Ishikawa (cell line): Measurements from ENCODE around the gene TMEM38B.
A peak's percentile ranks its signal among the peaks of the same experiment; 100 is the strongest.

Experiments
- CEBPB ChIP-seq: IDR thresholded peaks from 2 replicates; pipeline ENCODE4 v1.6.1; 2012
- CREB1 ChIP-seq: IDR thresholded peaks from 2 replicates; pipeline ENCODE4 v1.6.1; 2012; ENCODE audit warnings: low read depth
- EGR1 ChIP-seq: IDR thresholded peaks from 2 replicates; pipeline ENCODE4 v1.6.1; 2012
- EP300 ChIP-seq: IDR thresholded peaks from 2 replicates; pipeline ENCODE4 v1.6.1; 2012; ENCODE audit warnings: borderline replicate concordance
- FOXM1 ChIP-seq: IDR thresholded peaks from 2 replicates; pipeline ENCODE4 v1.6.1; 2012; ENCODE audit warnings: low read depth, borderline replicate concordance
- MAX ChIP-seq: IDR thresholded peaks from 2 replicates; pipeline ENCODE4 v1.6.1; 2012
- NFIC ChIP-seq: IDR thresholded peaks from 2 replicates; pipeline ENCODE4 v1.6.1; 2012
- RAD21 ChIP-seq: IDR thresholded peaks from 2 replicates; pipeline ENCODE4 v1.6.1; 2012; ENCODE audit warnings: low read depth
- TAF1 ChIP-seq: IDR thresholded peaks from 2 replicates; pipeline ENCODE4 v1.6.1; 2012; ENCODE audit warnings: low read depth, mild to moderate bottlenecking
- TCF12 ChIP-seq: IDR thresholded peaks from 2 replicates; pipeline ENCODE4 v1.6.1; 2012; ENCODE audit warnings: low read depth
- TEAD4 ChIP-seq: IDR thresholded peaks from 2 replicates; pipeline ENCODE4 v1.6.1; 2012
- YY1 ChIP-seq: IDR thresholded peaks from 2 replicates; pipeline ENCODE4 v1.6.1; 2012; ENCODE audit warnings: low read depth
- ZBTB7A ChIP-seq: IDR thresholded peaks from 2 replicates; pipeline ENCODE4 v1.6.1; 2012; ENCODE audit warnings: low read depth
- TF ChIP-seq, protein P1 (sequence below): IDR thresholded peaks from 2 replicates; pipeline ENCODE4 v1.6.1; 2012
- TF ChIP-seq, protein P2 (sequence below): IDR thresholded peaks from 2 replicates; pipeline ENCODE4 v1.6.1; 2012; ENCODE audit warnings: low read depth, mild to moderate bottlenecking

TMEM38B gene

GRCh38 chr9:105693435-105694189, 729 bp upstream of the TMEM38B start:
- TF ChIP-seq ZBTB7A (no peak), TAF1 (no peak), NFIC (no peak), TCF12 (no peak), CEBPB (no peak), YY1 (no peak), RAD21 (no peak), FOXM1 (no peak), EP300 (no peak), TEAD4 (no peak), EGR1 (no peak), MAX (no peak; the same call in 1 of the 2 replicates), CREB1 (no peak)
- TF ChIP-seq, protein P1, sequence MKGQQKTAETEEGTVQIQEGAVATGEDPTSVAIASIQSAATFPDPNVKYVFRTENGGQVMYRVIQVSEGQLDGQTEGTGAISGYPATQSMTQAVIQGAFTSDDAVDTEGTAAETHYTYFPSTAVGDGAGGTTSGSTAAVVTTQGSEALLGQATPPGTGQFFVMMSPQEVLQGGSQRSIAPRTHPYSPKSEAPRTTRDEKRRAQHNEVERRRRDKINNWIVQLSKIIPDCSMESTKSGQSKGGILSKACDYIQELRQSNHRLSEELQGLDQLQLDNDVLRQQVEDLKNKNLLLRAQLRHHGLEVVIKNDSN: no peak
- TF ChIP-seq, protein P2, sequence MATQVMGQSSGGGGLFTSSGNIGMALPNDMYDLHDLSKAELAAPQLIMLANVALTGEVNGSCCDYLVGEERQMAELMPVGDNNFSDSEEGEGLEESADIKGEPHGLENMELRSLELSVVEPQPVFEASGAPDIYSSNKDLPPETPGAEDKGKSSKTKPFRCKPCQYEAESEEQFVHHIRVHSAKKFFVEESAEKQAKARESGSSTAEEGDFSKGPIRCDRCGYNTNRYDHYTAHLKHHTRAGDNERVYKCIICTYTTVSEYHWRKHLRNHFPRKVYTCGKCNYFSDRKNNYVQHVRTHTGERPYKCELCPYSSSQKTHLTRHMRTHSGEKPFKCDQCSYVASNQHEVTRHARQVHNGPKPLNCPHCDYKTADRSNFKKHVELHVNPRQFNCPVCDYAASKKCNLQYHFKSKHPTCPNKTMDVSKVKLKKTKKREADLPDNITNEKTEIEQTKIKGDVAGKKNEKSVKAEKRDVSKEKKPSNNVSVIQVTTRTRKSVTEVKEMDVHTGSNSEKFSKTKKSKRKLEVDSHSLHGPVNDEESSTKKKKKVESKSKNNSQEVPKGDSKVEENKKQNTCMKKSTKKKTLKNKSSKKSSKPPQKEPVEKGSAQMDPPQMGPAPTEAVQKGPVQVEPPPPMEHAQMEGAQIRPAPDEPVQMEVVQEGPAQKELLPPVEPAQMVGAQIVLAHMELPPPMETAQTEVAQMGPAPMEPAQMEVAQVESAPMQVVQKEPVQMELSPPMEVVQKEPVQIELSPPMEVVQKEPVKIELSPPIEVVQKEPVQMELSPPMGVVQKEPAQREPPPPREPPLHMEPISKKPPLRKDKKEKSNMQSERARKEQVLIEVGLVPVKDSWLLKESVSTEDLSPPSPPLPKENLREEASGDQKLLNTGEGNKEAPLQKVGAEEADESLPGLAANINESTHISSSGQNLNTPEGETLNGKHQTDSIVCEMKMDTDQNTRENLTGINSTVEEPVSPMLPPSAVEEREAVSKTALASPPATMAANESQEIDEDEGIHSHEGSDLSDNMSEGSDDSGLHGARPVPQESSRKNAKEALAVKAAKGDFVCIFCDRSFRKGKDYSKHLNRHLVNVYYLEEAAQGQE: no peak

DNA sequence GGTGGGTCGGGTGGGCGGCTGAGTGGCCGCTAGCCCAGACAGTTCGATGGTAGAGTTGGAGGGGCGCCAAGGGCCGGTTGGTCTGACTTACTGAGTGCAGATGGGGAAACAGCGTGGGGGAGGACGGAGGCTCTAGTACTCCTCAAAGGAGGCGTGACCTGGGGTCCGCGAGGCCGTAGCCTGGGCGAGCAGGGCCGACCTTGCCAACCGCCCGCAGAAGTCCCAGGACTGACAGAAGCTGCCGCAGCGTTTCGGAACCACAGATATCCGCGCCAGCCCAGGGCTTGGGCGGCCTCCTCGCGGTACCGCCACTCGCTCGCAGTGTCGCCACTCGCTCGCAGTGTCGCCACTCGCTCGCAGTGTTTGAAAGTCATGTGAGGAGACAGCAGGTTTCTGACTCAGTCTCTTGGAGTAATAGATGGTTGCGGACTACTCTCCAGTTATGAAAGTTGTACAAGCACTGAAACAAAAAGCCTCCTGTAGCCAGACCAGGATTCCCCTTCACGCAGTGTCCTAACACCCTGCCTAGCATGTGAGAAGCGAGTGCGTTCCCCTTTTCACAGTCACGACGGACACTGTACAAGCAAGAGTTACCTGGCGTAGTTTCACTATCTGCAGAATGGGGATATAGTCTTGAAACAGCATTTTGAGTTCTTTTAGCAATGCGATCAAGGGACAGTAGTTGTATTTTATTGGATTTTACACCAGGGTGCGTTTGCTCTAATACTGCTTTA, 674 bp downstream of the TMEM38B start:
- TF ChIP-seq, protein P1: peak; percentile 45; the same call in 1 of the 2 replicates
- no peak for TF ChIP-seq CEBPB
- peak; percentile 71 for TF ChIP-seq MAX
- peak; percentile 19; the same call in 1 of the 2 replicates for TF ChIP-seq TAF1

GRCh38 chr9:105696219-105696793, 2.0 kb downstream of the TMEM38B start:
- TF ChIP-seq ZBTB7A (no peak), CREB1 (no peak), NFIC (no peak), TAF1 (no peak), FOXM1 (no peak), TCF12 (no peak), MAX (no peak), TEAD4 (no peak), CEBPB (no peak), RAD21 (no peak), YY1 (no peak), EP300 (no peak), EGR1 (no peak)
- TF ChIP-seq, protein P2: no peak
- TF ChIP-seq, protein P1: no peak

DNA sequence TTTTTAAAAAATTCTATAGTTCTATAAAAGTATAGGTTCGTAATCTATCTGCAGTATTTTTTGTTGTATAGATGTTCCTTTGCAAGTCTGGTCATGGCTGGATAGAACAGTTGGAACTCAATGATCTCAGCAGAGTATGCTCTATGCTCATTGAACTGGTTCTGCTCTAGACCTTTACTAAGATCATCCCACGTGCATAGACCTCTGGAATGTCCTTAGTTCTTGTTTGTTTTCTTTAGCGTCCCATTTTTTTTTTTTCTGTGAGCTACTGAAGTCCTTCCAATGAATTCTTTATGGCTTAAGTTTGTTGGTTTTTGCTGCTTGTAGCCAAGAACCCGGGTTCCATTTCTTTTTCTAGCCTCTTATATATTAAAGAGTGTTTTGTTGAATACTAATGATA, 3.5 kb downstream of the TMEM38B start:
- TF ChIP-seq, protein P1: no peak
- TF ChIP-seq MAX: no peak
- TF ChIP-seq CREB1: no peak
- TF ChIP-seq NFIC: no peak
- TF ChIP-seq, protein P2: no peak
- TF ChIP-seq ZBTB7A: no peak
- TF ChIP-seq CEBPB: no peak
- no peak for TF ChIP-seq TAF1
- no peak for TF ChIP-seq TCF12
- TF ChIP-seq TEAD4: no peak
- no peak for TF ChIP-seq EGR1
- no peak for TF ChIP-seq EP300
- no peak for TF ChIP-seq FOXM1
- no peak for TF ChIP-seq YY1
- TF ChIP-seq RAD21: no peak
